ENCODE results near the gene IFI27L1. TPM values are rescaled to one million over a fixed set of nuclear protein-coding genes. Genes with fewer than 3 reads are reported as not detected.

The IFI27L1 gene
- total RNA-seq, 1 experiment from 2014 or later: 19.6 TPM

GRCh38 chr14:94056579-94057308 is 24.4 kb upstream of the IFI27L1 start:
- Histone ChIP-seq H3K36me3 (ENCODE audit: control insufficient read depth, insufficient read depth, low read length) (peaks cover 13% of the 10 kb centered on the region), H3K4me3 (ENCODE audit: low read depth in 2 of 2, low read length in 2 of 2) (no peak overlapping the region), H3K27ac (ENCODE audit: low read length) (no peak overlapping the region), H3K4me1 (ENCODE audit: control insufficient read depth, insufficient read depth, low read length) (no peaks in the 10 kb centered on the region), H3K9me3 (ENCODE audit: control insufficient read depth, insufficient read depth, low read depth, low read length) (no peaks in the 10 kb centered on the region), H3K27me3 (ENCODE audit: control insufficient read depth, insufficient read depth, low read length) (no peaks in the 10 kb centered on the region)
- CTCF ChIA-PET: no interaction called here
- intact Hi-C loops (cut with micrococcal nuclease; ENCODE audit: unreplicated experiment): no loop called here
- ATAC-seq (no peak), DNase-seq (ENCODE audit: low read depth, low spot score) (no peak)
- POLR2A ChIA-PET: no interaction called here
- in situ Hi-C loops (cut with HindIII; ENCODE audit: low pct_unique_long_range_greater_than_20kb, low sequenced_read_pairs): no loop called here
- TF ChIP-seq POLR2AphosphoS5 (IDR thresholded peaks at IDR 0.05; ENCODE audit: low read depth, low read length): no peak
- TF ChIP-seq SIN3A (IDR thresholded peaks at IDR 0.05; ENCODE audit: borderline replicate concordance, insufficient read depth, low read depth, low read length): no peak
- TF ChIP-seq REST (IDR thresholded peaks at IDR 0.05; ENCODE audit: insufficient read depth in 1 of 2, low read depth in 2 of 2, low read length in 1 of 2): no peak
- TF ChIP-seq TCF7L2 (IDR thresholded peaks at IDR 0.05; ENCODE audit: low read depth, low read length): no peak
- no peak for TF ChIP-seq CTCF (IDR thresholded peaks at IDR 0.05)
- BruUV-seq (replicated peaks): no TSS peak

- ChIA-PET CTCF (interaction anchor here (1.2 kb wide), 1 partner anchor 79 kb away, joined by 3 read pairs; no protein-coding TSS in a partner anchor), POLR2A (no interaction called here)
- ATAC-seq (no peak), DNase-seq (ENCODE audit: low read depth, low spot score) (no peak)
- Histone ChIP-seq H3K4me1 (ENCODE audit: control insufficient read depth, insufficient read depth, low read length) (no peaks in the 10 kb centered on the region), H3K4me3 (ENCODE audit: low read depth in 2 of 2, low read length in 2 of 2) (no peak overlapping the region), H3K36me3 (ENCODE audit: control insufficient read depth, insufficient read depth, low read length) (peaks cover 13% of the 10 kb centered on the region), H3K27ac (ENCODE audit: low read length) (no peak overlapping the region), H3K9me3 (ENCODE audit: control insufficient read depth, insufficient read depth, low read depth, low read length) (no peaks in the 10 kb centered on the region), H3K27me3 (ENCODE audit: control insufficient read depth, insufficient read depth, low read length) (no peaks in the 10 kb centered on the region)
- no TSS peak for BruUV-seq (replicated peaks)
- in situ Hi-C loops (cut with HindIII; ENCODE audit: low pct_unique_long_range_greater_than_20kb, low sequenced_read_pairs) (no loop called here), intact Hi-C loops (cut with micrococcal nuclease; ENCODE audit: unreplicated experiment) (no loop called here)
- TF ChIP-seq REST (IDR thresholded peaks at IDR 0.05; ENCODE audit: insufficient read depth in 1 of 2, low read depth in 2 of 2, low read length in 1 of 2) (no peak), CTCF (IDR thresholded peaks at IDR 0.05) (no peak), POLR2AphosphoS5 (IDR thresholded peaks at IDR 0.05; ENCODE audit: low read depth, low read length) (no peak), SIN3A (IDR thresholded peaks at IDR 0.05; ENCODE audit: borderline replicate concordance, insufficient read depth, low read depth, low read length) (no peak), TCF7L2 (IDR thresholded peaks at IDR 0.05; ENCODE audit: low read depth, low read length) (no peak)
These were observed 22.9 kb upstream of the IFI27L1 start for GRCh38 chr14:94058128-94058673.

Measured in Panc1 (cell line).